ENCODE results near the gene CEP85L.

DNA sequence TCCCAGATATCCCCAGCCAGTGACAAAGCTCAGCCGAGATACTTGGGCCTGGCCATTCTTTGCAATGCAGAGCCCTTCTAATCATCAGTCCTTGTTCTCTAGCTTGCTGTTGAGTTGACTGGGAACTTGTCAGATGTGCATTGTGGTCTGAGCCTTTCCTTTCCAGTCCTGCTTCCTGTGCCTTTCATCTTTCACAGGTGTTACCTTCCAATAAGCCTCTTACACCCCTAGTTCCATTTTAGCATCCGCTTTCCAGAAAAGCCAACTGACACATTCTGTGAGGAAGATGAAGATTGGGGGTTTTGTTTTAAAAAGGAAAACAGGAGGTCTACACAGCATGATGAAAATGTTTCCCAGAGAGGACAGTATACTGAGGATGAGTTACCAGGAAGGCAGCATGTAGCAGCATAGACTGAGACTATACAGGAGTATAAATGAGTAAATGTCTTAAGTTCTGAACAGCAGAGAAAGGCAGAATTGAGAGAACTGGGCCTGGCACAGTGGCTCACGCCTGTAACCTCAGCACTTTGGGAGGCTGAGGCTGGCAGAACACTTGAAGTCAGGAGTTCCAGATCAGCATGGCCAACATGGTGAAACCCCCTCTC, 5.6 kb upstream of the CEP85L start:
- no peak for TF ChIP-seq POLR2AphosphoS5 (IDR thresholded peaks at IDR 0.05)
- TF ChIP-seq CTCF (IDR thresholded peaks at IDR 0.05 in 8 of 11, conservative IDR thresholded peaks at IDR 0.05 in 3 of 11): no peak
- no peak for TF ChIP-seq POLR2A (IDR thresholded peaks at IDR 0.05)
